AG09309 (cell line): Measurements from ENCODE around the gene UCK2.

Source experiments
- DNase-seq: peaks from one replicate; pipeline ENCODE4 v3.0.0-alpha.2; 2010; ENCODE audit warnings: low read depth
- H3K4me3 ChIP-seq: 2 replicates; pipeline ENCODE4 v1.5.1; 2011; ENCODE audit warnings: mild to moderate bottlenecking, low read depth, low read length, moderate library complexity; ENCODE audit not compliant: control insufficient read depth
- CTCF ChIP-seq: IDR thresholded peaks from 2 replicates; pipeline ENCODE4 v1.5.1; 2011; ENCODE audit warnings: mild to moderate bottlenecking, low read depth, low read length, inconsistent platforms; ENCODE audit not compliant: insufficient read depth, control insufficient read depth; ENCODE audit errors: missing control alignments

Gene UCK2

DNA sequence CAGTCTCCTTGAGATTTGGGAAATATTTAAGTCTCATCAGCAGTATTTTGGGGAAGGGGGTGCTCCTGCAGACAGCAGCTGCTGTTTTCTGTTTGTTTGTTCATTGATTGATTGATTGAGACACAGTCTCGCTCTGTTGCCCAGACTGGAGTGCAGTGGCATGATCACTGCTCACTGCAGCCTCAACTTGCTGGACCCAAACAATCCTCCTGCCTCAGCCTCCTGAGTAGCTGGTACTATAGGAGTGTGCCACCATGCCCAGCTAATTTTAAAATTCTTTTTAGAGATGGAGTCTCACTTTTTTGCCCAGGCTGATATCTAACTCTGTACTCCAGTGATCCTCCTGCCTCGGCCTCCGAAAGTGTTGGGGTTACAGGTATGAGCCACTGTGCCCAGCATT is 18.2 kb downstream of the UCK2 start:
- DNase-seq, result no peak
- TF ChIP-seq CTCF, result no peak
- H3K4me3 ChIP-seq, result no peak overlapping the region

DNA sequence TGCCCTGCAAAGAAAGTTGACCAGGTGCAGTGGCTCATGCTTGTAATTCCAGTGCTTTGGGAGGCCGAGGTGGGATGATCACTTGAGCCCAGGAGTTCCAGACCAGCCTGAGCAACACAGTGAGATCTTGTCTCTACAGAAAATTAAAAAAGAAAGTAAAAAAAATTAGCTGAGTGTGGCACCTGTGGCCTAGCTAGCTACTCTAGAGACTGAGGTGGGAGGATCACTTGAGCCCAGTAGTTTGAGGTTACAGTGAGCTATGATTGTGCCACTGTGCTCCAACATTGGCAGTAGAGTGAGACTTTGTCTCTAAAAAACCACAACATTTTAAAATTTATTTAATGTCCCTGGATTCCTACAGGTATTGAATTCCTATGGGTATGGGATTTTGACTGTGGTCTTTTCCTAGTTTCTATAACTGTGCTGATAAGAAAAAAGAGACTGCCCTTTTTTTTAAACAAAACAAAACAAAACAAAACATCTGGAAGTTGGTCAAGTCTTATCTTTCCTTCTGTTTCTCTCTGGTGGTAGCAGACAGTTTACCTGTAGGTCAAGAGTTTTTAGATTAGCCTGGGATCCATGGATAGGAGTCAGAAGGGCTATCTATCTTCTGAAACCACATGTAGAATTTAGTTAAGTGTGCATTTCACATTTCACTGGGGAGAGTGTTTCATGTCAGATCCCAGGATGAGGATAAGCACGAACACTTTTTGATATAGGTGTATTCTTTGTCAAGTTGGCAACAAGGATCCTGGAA is 18.8 kb downstream of the UCK2 start:
- no peak overlapping the region for H3K4me3 ChIP-seq
- no peak for DNase-seq

GRCh38 chr1:165847486-165847885 is 20.1 kb downstream of the UCK2 start:
- no peak overlapping the region for H3K4me3 ChIP-seq
- no peak for DNase-seq
- no peak for TF ChIP-seq CTCF

More for the DNA sequence above, 18.8 kb downstream of the UCK2 start:
- TF ChIP-seq CTCF, result no peak

DNA sequence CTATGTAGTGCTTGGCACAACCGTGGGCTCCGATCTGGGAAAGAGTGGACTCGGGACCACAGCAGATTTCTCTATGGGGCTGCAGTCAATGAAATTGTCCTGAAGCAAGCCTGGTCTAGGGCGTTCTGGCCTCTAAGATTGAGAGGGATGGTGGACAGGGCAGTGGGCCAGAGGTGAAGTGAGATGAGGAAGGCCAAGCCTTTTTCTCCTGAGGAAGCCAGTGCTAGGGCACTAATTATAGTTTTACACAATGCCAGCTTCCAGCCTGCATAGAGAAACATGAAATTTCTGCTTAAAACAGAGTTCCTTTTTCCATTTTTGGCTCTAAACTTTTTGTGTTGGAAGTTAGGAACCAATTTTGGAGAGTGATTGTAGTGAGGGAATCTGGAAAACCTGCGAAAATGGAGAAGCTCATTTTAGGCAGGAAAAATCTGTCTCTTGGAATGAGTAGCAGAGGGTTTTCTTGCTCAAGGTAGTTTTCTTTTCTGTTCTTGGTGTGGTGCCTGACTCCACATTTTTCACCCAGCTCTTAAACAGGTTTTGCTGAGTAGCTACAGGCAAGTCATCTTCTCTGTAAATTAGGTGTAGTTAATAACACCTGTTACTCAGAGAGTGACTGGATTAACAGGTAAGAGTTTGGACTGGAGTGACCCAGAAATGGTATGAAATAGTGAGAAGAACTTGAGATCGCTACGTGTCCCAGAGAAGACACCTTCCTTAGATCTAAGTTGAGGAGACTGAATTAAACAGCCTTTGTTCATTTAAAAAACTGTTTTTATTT is 22.1 kb downstream of the UCK2 start:
- no peak for DNase-seq
- H3K4me3 ChIP-seq, result no peak overlapping the region
- TF ChIP-seq CTCF, result no peak

DNA sequence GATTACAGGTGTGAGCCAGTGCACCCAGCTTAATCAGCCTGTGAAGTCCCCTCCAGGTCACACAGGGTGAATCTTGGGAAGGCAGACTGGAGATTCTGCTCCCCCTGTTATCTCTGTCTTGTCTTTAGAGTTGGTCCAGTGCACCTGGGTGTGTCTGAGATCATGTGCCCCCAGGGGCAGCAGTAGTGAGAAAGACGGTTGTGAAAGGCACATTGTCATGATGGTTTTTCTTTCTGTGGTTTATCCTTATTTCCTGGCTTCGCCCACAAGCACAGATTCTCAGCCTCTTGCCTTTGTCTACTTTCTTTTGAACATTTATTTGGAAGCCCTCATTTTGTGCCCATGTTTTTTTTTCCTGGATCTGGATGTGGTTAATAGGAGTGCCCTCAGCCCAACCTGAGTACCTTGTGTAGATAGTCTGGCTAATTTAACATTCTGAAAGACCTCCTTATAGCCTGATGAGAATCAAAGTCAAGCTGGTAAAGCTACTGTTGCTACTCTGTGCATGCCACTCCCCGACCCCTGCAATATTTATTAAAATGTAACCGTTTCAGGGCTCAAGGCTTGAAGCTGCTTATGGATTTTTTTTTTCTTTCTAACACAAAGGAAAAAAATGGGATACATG is 23.7 kb downstream of the UCK2 start:
- no peak for DNase-seq
- TF ChIP-seq CTCF, result no peak
- H3K4me3 ChIP-seq, result no peak overlapping the region

- H3K4me3 ChIP-seq, result no peak overlapping the region
- DNase-seq, result no peak
- no peak for TF ChIP-seq CTCF
Measured at GRCh38 chr1:165852871-165853270, 25.5 kb downstream of the UCK2 start.
